Stimulated activated effector memory CD8-positive, alpha-beta T cell treated with anti-CD3 and anti-CD28 coated beads, Interleukin-12 subunit alpha, Interleukin-12 subunit beta, amount 100 ng/mL, for 72 hours (primary cell): ENCODE measurements around the gene VPS13C.

Experiments used
- ATAC-seq: fragments of 150-1000 bp; cut with Tn5 transposase; 2 replicates; pipeline ENCODE4 v1.10.0; 2021
- DNase-seq, 2 donors: peaks; one replicate each; pipeline ENCODE4 v3.0.0; 2021 to 2022; ENCODE audit warnings: low spot score in 2 of 2
- H3K27ac Mint-ChIP-seq: one replicate; pipeline ENCODE4 v1.8.0; 2022; ENCODE audit warnings: mild to moderate bottlenecking, mixed read lengths
- H3K36me3 Mint-ChIP-seq: one replicate; pipeline ENCODE4 v1.8.0; 2022; ENCODE audit warnings: mild to moderate bottlenecking, mixed read lengths
- H3K4me1 Mint-ChIP-seq: one replicate; pipeline ENCODE4 v1.8.0; 2022; ENCODE audit warnings: mixed read lengths
- H3K4me3 Mint-ChIP-seq: one replicate; pipeline ENCODE4 v1.8.0; 2022; ENCODE audit warnings: mild to moderate bottlenecking, mixed read lengths
- H3K9me3 Mint-ChIP-seq: one replicate; pipeline ENCODE4 v1.8.0; 2022; ENCODE audit warnings: mixed read lengths

The VPS13C gene

DNA sequence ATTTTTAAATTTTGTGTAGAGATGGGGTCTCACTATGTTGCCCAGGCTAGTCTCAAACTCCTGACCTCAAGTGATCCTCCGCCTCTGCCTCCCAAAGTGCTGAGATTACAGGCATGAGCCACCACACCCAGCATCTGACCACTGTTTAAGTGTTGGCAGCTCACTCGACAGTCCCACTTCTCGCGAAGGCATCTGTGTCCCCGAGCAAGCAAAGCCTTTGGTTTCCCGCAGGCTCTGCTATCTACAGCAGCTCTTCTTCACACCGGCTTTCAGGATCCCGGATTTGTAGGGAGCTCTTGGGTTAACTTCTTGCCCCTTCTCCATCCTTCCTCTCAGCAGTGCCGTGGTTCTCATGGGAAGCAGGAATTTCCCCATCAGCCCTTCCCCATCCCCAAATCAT, 240.9 kb downstream of the VPS13C start:
- no peaks in the 10 kb centered on the region for H3K9me3 Mint-ChIP-seq
- H3K4me3 Mint-ChIP-seq = no peak overlapping the region
- no peak overlapping the region for H3K27ac Mint-ChIP-seq
- no peaks in the 10 kb centered on the region for H3K4me1 Mint-ChIP-seq
- H3K36me3 Mint-ChIP-seq = no peaks in the 10 kb centered on the region
- DNase-seq = no peak
- ATAC-seq = no peak

DNA sequence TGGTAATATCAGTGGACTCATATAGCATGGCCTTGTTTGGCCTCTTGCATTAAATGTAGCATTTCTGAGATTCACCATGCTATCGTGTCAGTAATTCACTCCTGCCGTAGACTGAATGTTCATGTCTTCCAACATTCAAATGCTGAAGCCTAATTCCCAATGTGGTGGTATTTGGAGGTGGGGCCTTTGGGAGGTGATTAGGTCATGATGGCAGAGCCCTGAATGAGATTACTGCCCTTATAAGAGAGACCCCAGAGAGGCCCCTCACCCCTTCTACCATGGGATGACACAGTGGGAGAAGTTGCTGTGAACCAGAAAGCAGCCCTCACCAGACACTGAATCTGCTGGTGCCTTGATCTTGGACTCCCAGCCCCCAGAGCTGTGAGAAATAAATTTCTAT, 241.4 kb downstream of the VPS13C start:
- no peak for ATAC-seq
- Mint-ChIP-seq H3K4me3 (no peak overlapping the region), H3K36me3 (no peaks in the 10 kb centered on the region), H3K27ac (no peak overlapping the region), H3K9me3 (no peaks in the 10 kb centered on the region), H3K4me1 (no peaks in the 10 kb centered on the region)
- DNase-seq = no peak

DNA sequence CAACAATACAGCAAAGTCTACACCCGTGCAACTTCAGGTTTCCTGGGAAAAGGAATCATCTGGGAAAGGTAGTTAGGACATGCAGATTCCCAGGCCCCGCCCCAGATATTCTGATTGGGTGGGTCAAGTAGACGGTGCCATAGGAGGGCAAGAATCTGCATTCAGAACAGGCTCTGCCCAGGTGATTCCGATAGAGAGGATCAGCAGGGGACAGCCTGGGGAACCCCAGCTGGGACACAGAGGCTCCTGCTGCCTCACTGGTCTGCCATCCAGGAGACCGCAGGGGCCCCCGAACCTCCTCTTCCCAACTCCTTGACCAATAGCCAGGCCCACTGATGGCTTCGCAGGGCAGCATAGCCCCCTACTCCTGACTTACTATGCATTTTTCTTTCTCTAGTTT, 243.4 kb downstream of the VPS13C start:
- no peak overlapping the region for H3K4me3 Mint-ChIP-seq
- H3K4me1 Mint-ChIP-seq = no peaks in the 10 kb centered on the region
- ATAC-seq (no peak), DNase-seq (peak in 1 of 2 donors; percentile 15)
- H3K36me3 Mint-ChIP-seq = no peaks in the 10 kb centered on the region
- no peaks in the 10 kb centered on the region for H3K9me3 Mint-ChIP-seq
- H3K27ac Mint-ChIP-seq = no peak overlapping the region

DNA sequence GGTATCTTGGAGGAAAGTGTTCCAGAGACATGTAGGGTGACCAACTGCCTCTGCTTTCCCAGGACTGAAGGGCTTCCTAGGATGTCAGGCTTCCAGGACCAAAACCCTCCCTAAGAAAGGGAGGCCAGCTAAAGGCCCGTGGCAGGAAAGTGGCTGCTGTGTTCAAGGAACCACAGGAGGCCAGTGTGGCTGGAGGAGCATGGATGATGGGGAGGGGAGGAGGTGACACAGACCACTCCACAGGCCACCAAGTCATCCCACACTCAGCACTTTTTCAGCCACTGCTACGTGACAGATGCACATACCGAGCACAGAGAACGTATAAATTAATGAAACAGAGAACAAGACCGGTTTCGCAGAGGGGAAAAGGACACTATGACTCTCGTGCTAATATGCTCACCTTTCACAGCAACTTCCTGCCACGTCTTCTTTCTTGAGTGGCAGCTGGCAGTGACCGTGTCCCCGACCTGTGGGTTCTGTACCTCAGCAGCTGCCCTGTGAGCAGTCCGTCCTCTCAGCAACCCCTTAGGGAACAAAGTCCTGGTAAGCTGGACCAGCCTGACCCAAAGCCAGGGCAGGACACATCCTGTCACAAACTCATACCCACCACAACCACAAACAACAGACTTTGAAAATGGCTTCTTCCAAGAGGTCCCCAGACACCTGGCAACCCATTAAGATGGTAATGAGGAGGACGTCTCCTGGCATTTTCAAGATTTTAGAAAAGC, 244.7 kb downstream of the VPS13C start:
- H3K27ac Mint-ChIP-seq = no peak overlapping the region
- H3K4me3 Mint-ChIP-seq = no peak overlapping the region

DNA sequence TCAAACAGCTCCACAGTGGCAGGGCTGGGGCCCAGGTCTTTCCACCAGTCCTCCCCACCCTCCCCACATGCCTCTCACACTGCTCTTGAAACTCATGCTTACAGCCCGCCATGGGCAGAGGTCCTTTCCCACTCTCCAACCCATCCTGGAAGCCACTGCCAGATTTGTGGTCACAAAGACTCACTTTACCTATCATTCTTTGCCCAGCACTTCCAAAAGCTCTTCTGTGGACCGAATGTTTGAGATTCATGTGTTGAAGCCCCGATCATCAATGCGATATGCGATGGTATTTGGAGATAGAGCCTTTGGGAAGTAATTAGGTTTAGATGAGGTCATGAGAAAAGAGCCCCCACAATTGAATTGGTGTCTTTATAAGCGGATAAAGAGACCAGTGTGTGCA, 247.8 kb downstream of the VPS13C start:
- Mint-ChIP-seq H3K36me3 (no peaks in the 10 kb centered on the region), H3K4me1 (no peaks in the 10 kb centered on the region), H3K9me3 (no peaks in the 10 kb centered on the region), H3K27ac (no peak overlapping the region), H3K4me3 (no peak overlapping the region)
- no peak for ATAC-seq
- no peak for DNase-seq

More for the DNA sequence above, 244.7 kb downstream of the VPS13C start:
- DNase-seq (peak in 1 of 2 donors; percentile 22), ATAC-seq (no peak)
- H3K9me3 Mint-ChIP-seq = no peaks in the 10 kb centered on the region
- no peaks in the 10 kb centered on the region for H3K4me1 Mint-ChIP-seq
- H3K36me3 Mint-ChIP-seq = no peaks in the 10 kb centered on the region

DNA sequence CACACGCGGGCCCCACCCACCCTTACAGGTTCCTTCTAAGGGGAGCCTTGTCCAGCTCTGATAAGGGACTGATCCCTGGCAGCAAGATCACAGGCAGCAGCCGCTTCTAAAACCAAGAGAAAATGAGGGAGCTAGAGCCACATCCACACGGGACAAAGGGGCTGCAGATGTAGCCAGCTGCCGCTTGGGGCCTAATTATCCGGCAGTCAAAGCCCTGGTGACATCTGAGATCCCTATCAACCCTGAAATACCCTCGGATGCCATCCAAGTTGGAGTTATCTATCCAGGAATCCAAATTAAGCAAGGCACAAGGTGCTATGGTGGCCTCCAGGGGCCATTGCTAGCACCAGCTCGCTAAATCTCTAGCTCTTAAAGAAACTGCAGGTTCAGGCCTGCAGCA, 248.3 kb downstream of the VPS13C start:
- Mint-ChIP-seq H3K27ac (no peak overlapping the region), H3K36me3 (no peaks in the 10 kb centered on the region), H3K4me1 (no peaks in the 10 kb centered on the region), H3K4me3 (no peak overlapping the region), H3K9me3 (no peaks in the 10 kb centered on the region)
- ATAC-seq (no peak), DNase-seq (no peak)

DNA sequence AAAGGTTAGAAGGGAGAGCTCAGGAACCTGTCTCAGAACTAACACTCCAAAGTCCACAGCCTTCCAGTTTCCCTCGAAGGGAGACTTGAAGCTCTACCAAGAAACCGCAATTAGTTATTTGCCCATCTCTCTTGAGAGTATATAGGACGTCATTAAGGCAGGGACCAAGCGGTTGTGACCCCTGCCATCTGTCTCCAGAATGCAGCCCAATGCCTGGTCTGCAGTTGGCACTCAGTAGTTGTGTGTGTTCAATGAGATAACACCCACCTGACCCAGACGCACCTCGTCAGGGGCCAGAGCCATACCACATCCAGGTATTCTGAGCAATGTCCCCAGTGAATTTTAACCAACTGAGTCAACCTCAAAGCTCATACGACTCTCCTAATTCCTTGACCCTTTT, 251.0 kb downstream of the VPS13C start:
- DNase-seq (no peak), ATAC-seq (no peak)
- H3K4me1 Mint-ChIP-seq = no peaks in the 10 kb centered on the region
- H3K36me3 Mint-ChIP-seq = no peaks in the 10 kb centered on the region
- no peaks in the 10 kb centered on the region for H3K9me3 Mint-ChIP-seq
- H3K27ac Mint-ChIP-seq = no peak overlapping the region
- no peak overlapping the region for H3K4me3 Mint-ChIP-seq

DNA sequence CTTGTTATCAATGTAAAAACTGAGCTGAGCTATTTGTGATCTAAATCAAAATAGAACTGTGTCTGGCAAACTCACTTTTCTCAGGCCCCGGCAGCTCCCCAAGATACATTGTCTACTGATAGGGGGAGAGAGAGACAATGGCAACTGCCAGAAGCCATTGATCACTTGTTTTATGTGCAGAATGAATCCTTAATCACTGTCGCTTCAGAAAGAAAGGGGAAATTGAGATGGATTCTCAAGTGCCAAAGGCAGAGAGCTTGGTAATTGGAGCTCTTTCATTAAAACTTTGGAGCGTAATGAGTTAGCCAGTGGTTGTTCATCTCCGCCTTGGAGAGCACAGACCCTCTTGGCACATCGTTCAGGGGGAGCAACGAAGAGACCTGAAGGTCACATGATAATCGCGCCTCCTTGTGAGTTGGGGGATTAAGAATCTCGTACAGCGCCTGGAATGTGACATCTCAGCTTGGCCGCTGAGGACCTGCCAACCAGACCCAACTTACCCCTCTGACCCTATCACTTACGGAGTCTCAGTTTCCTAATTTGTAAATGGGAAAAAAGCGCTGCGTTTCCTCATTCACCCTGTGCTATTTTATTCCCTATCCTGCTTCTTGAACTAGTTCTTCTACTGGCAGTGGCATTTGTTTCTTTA, 252.8 kb downstream of the VPS13C start:
- Mint-ChIP-seq H3K4me3 (no peak overlapping the region), H3K36me3 (no peaks in the 10 kb centered on the region), H3K9me3 (no peaks in the 10 kb centered on the region), H3K27ac (no peak overlapping the region), H3K4me1 (no peaks in the 10 kb centered on the region)
- DNase-seq (peak in 1 of 2 donors; percentile 10), ATAC-seq (no peak)
